Breast epithelium (tissue), 4 donors: Measurements from ENCODE around the gene WWC2. TPM values are rescaled to one million over a fixed set of nuclear protein-coding genes. Genes with fewer than 3 reads are reported as not detected.

Experiments
- DNase-seq, 2 donors: peaks; one replicate each; pipeline ENCODE4 v3.0.0-alpha.2; 2019; ENCODE audit warnings: low spot score in 2 of 2
- H3K27ac ChIP-seq, 2 donors: fragments of 200-600 bp; sonication (generic) in 1 of 2; one replicate each; pipeline ENCODE4 v1.5.1; 2016 to 2019; ENCODE audit warnings: mild to moderate bottlenecking in 1 of 2
- H3K27me3 ChIP-seq, 2 donors: fragments of 200-600 bp; sonication (generic) in 1 of 2; one replicate each; pipeline versions ENCODE4 v1.5.1 to v1.6.0; 2017 to 2019; ENCODE audit warnings: control low read depth in 1 of 2, mild to moderate bottlenecking in 1 of 2
- H3K36me3 ChIP-seq: fragments of 200-600 bp; one replicate; pipeline ENCODE4 v1.5.1; 2019
- H3K4me1 ChIP-seq, 2 donors: fragments of 200-600 bp; sonication (generic); one replicate each; pipeline ENCODE4 v1.5.1; 2016 to 2019; ENCODE audit warnings: control low read depth in 1 of 2
- H3K4me3 ChIP-seq, 3 donors: fragments of 200-600 bp; sonication (generic); 1 replicate in 2 of 3; 2 replicates in 1 of 3; pipeline ENCODE4 v1.5.1; 2016 to 2019; ENCODE audit warnings: mild to moderate bottlenecking in 3 of 3, moderate library complexity in 2 of 3
- H3K9me3 ChIP-seq, 2 donors: fragments of 200-600 bp; sonication (generic) in 1 of 2; one replicate each; pipeline ENCODE4 v1.5.1; 2016 to 2019; ENCODE audit warnings: control low read depth in 1 of 2
- POLR2A ChIP-seq: fragments of 450-650 bp; IDR thresholded peaks from one replicate; pipeline ENCODE4 v1.6.1; 2016; ENCODE audit warnings: antibody characterized with exemption, mild to moderate bottlenecking, moderate library complexity
- POLR2AphosphoS5 ChIP-seq, 3 donors: sonication (generic); formaldehyde crosslinking; IDR thresholded peaks; one replicate each; pipeline ENCODE4 v1.6.1; 2017; ENCODE audit warnings: antibody characterized with exemption in 3 of 3
- intact Hi-C: fragments of 100-400 bp; cut with DNase I; formaldehyde crosslinking; loops from one replicate; pipeline ENCODE4 v1.15.1; 2023; ENCODE audit warnings: low total_unique reads
- total RNA-seq, 3 donors: library from RNA; depleted of rRNA; stranded (reverse); fragments of >200 nt; gene quantifications; one replicate each; pipeline ENCODE4 v1.1.0, GENCODE V29; 2016
- TF ChIP-seq, protein P1 (sequence below), 3 donors: fragments of 450-650 bp; IDR thresholded peaks; one replicate each; pipeline ENCODE4 v1.5.1; 2016 to 2017; ENCODE audit warnings: antibody characterized with exemption in 3 of 3, mild to moderate bottlenecking in 3 of 3, moderate library complexity in 3 of 3

WWC2 gene
- total RNA-seq, 3 donors from 2014 or later: 37.4 to 40.4 (median 40.3) TPM

DNA sequence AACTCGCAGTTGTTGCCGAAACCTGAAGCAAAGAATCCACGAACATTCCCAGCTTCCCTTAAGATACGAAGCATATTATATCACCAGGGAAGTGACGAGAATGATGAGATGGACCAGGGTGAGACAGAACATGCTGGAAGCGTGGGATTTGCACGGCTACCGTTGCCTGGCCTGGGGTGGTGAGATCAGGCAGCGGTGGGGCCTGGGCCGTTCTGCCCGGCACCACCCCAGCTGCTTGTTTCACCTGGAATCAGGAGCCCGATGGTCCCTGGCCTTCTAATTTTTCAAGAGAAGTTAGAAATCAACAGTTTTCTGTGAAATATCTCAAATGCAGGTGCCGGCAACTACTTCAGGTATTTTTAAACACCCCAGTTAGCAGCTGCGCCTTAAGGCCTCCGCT lies 215.3 kb downstream of the WWC2 start:
- TF ChIP-seq POLR2A: no peak
- intact Hi-C loops: no loop called here
- Histone ChIP-seq H3K4me1 (no peaks in the 10 kb centered on the region), H3K36me3 (no peaks in the 10 kb centered on the region), H3K27me3 (no peaks in the 10 kb centered on the region), H3K4me3 (no peak overlapping the region), H3K9me3 (no peaks in the 10 kb centered on the region), H3K27ac (no peak overlapping the region)
- no peak for DNase-seq

- H3K4me1 ChIP-seq: no peaks in the 10 kb centered on the region
- no peak for DNase-seq
Observed at GRCh38 chr4:183314806-183315205, 215.7 kb downstream of the WWC2 start.

DNA sequence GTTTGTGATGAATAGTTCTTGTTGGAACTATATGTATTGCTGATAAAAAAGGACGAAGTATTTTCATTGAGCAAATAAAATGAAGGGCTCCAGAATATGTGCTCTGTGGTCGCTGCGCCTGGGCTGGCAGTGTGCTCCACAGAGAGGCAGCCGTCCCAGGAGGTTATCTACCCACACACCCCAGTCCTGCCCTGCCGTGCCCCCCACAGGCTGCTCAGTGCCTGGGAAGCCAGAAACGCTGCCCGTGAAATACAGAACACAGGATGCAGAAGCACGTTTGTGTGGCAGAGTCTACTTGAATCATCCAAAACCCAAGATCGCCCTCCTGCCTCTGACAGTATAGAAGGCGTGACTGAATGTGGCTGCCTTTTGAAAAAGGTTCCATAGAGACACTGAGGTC lies 219.6 kb downstream of the WWC2 start:
- intact Hi-C loops: no loop called here
- DNase-seq: no peak
- Histone ChIP-seq H3K27me3 (no peaks in the 10 kb centered on the region), H3K36me3 (no peaks in the 10 kb centered on the region), H3K4me3 (no peak overlapping the region), H3K4me1 (no peaks in the 10 kb centered on the region), H3K27ac (no peak overlapping the region), H3K9me3 (no peaks in the 10 kb centered on the region)
- TF ChIP-seq POLR2A (no peak), POLR2AphosphoS5 (IDR thresholded peaks at IDR 0.05) (no peak)
- TF ChIP-seq, protein P1, sequence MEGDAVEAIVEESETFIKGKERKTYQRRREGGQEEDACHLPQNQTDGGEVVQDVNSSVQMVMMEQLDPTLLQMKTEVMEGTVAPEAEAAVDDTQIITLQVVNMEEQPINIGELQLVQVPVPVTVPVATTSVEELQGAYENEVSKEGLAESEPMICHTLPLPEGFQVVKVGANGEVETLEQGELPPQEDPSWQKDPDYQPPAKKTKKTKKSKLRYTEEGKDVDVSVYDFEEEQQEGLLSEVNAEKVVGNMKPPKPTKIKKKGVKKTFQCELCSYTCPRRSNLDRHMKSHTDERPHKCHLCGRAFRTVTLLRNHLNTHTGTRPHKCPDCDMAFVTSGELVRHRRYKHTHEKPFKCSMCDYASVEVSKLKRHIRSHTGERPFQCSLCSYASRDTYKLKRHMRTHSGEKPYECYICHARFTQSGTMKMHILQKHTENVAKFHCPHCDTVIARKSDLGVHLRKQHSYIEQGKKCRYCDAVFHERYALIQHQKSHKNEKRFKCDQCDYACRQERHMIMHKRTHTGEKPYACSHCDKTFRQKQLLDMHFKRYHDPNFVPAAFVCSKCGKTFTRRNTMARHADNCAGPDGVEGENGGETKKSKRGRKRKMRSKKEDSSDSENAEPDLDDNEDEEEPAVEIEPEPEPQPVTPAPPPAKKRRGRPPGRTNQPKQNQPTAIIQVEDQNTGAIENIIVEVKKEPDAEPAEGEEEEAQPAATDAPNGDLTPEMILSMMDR (IDR thresholded peaks at IDR 0.05): no peak

More at GRCh38 chr4:183314806-183315205, 215.7 kb downstream of the WWC2 start:
- H3K4me3 ChIP-seq: no peak overlapping the region
- H3K9me3 ChIP-seq: no peaks in the 10 kb centered on the region
- H3K27me3 ChIP-seq: no peaks in the 10 kb centered on the region
- TF ChIP-seq POLR2AphosphoS5 (IDR thresholded peaks at IDR 0.05): no peak
- TF ChIP-seq, protein P1 (IDR thresholded peaks at IDR 0.05): no peak
- no peak for TF ChIP-seq POLR2A
- H3K36me3 ChIP-seq: no peaks in the 10 kb centered on the region
- intact Hi-C loops: no loop called here
- no peak overlapping the region for H3K27ac ChIP-seq

DNA sequence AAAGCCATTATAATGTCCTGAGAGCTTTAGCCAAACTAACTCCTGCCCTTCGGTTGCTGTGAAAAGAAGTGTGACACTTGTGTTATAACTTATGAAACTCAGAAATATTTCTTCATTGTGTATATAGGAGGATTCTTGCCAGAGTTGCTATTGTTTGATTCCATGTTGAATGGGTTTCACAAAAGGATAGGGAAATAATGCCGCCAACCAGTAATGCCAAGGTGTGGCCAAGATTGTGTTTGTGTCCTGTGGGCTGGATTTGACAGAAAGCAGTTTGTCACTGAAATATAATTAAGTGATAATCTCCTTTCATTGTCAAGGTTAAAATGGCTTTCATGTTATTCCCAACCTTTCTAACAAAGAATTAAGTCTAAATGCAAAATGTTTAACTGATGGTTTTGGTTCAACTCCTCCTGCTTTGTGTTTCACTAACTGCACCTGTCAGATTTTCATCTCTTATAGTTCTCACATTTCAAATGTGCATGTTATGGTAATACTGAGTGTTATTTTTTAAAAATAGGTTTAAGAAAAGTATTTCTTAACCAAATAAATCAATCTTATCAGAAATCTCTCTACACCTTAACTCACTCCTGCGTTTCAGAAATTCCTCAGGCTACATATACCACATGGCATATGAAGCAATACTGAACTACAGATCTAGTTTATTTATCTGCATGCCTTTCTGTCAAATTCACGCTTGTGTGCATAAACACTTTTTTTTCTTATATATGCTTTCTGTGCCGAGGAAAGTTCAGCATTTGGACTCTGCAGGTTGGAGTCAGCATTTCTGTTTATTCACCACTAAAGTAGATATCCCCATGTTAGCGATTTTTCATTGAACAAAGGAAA lies 221.4 kb downstream of the WWC2 start, which contains the start of gene CLDN22:
TSS of gene CLDN22 (minus strand) at position 66 of the 849 bp plus-strand sequence. CDS start at position 8, 58 bp downstream.
- intact Hi-C loops: no loop called here
- no peak for DNase-seq
- Histone ChIP-seq H3K9me3 (no peaks in the 10 kb centered on the region), H3K36me3 (no peaks in the 10 kb centered on the region), H3K4me3 (no peak within 1 kb of the TSS), H3K27ac (no peak within 1 kb of the TSS), H3K27me3 (no peaks in the 10 kb centered on the region), H3K4me1 (no peaks in the 10 kb centered on the region)
- TF ChIP-seq POLR2AphosphoS5 (IDR thresholded peaks at IDR 0.05) (no peak), POLR2A (no peak)
- TF ChIP-seq, protein P1 (IDR thresholded peaks at IDR 0.05): no peak

DNA sequence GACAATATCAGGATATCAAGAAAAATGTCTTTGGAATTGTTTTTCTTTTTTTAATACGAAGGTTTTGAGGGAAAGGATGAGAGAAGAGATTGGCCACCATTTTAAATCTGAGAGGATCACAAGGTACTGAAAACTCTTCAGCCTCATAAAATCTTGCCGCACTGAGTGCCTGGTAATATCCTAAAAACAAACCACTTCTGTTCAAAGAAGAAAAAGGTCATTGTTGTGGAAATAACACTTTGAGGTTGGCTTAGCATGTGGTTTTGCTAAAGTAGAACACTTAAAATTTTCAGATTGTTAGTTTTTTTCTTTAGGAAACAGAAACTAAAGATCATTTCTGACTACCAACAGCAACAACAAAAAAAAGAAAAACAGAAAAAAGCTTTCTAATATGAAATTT lies 222.0 kb downstream of the WWC2 start:
- intact Hi-C loops: no loop called here
- no peak overlapping the region for H3K4me3 ChIP-seq
- no peaks in the 10 kb centered on the region for H3K27me3 ChIP-seq
- H3K9me3 ChIP-seq: no peaks in the 10 kb centered on the region
- no peaks in the 10 kb centered on the region for H3K36me3 ChIP-seq
- H3K4me1 ChIP-seq: no peaks in the 10 kb centered on the region
- TF ChIP-seq, protein P1 (IDR thresholded peaks at IDR 0.05): no peak
- TF ChIP-seq POLR2A: no peak
- no peak for TF ChIP-seq POLR2AphosphoS5 (IDR thresholded peaks at IDR 0.05)
- no peak for DNase-seq
- H3K27ac ChIP-seq: no peak overlapping the region
